ENCODE measurements around the gene KRTAP4-1. TPM values are rescaled to one million over a fixed set of nuclear protein-coding genes. Genes with fewer than 3 reads are reported as not detected.
A peak's percentile ranks its signal among the peaks of the same experiment; 100 is the strongest.
"Not testable (repeated sequence)": the region's sequence is repeated elsewhere in the genome, so short reads cannot be mapped to it uniquely, and the experiment has no call there.

KRTAP4-1 gene
- total RNA-seq (not detected), polyA plus RNA-seq (not detected)
- long read RNA-seq, donor 1 = 0 reads
- long read RNA-seq, donor 2 = 0 reads
- long read RNA-seq, donor 3 = 0 reads
- long read RNA-seq, donor 4 = 0 reads

GRCh38 chr17:41184480-41184961 is at the start of gene KRTAP4-1:
Gene KRTAP4-1, minus strand, starts transcription at chr17:41184911. Its CDS starts 57 bp downstream, at chr17:41184854.
- WGBS = 49% methylated on average over 9 of the region's 9 CpGs
- DNase-seq (no peak), ATAC-seq (no peak)
- H3K27ac ChIP-seq (ENCODE audit: low read length) = no peak within 1 kb of the TSS
- peaks cover 2% of the 10 kb centered on the region for H3K27me3 ChIP-seq (ENCODE audit: control insufficient read depth, insufficient read depth)
- no peaks in the 10 kb centered on the region for H3K9me3 ChIP-seq (ENCODE audit: control insufficient read depth, low read length)
- intact Hi-C loops (cut with DNase I) = no loop called here
- H3K4me3 ChIP-seq (ENCODE audit: low read length) = no peak within 1 kb of the TSS
- no peaks in the 10 kb centered on the region for H3K4me1 ChIP-seq (ENCODE audit: control insufficient read depth, insufficient read depth, low read length)

GRCh38 chr17:41232399-41233105 is 47.8 kb upstream of the KRTAP4-1 start, which contains the start of gene KRTAP9-3:
Gene KRTAP9-3, plus strand, starts transcription at chr17:41232449. Its CDS starts 53 bp downstream, at chr17:41232502.
- H3K27ac ChIP-seq (ENCODE audit: low read length); H3K9me3 ChIP-seq (ENCODE audit: control insufficient read depth, low read length); DNase-seq; H3K4me3 ChIP-seq (ENCODE audit: low read length); intact Hi-C loops (cut with DNase I); ATAC-seq; H3K4me1 ChIP-seq (ENCODE audit: control insufficient read depth, insufficient read depth, low read length); H3K27me3 ChIP-seq (ENCODE audit: control insufficient read depth, insufficient read depth): not testable (repeated sequence)
- 68% methylated on average over 1 of the region's 1 CpG for WGBS

- Histone ChIP-seq H3K4me3 (ENCODE audit: low read length) (no peak overlapping the region), H3K4me1 (ENCODE audit: control insufficient read depth, insufficient read depth, low read length) (no peaks in the 10 kb centered on the region), H3K9me3 (ENCODE audit: control insufficient read depth, low read length) (no peaks in the 10 kb centered on the region), H3K27me3 (ENCODE audit: control insufficient read depth, insufficient read depth) (no peaks in the 10 kb centered on the region), H3K27ac (ENCODE audit: low read length) (no peak overlapping the region)
- DNase-seq = no peak
- no peak for ATAC-seq
- intact Hi-C loops (cut with DNase I) = no loop called here
- WGBS = 85% methylated on average over 6 of the region's 6 CpGs
Measured at GRCh38 chr17:41231731-41232130, 47.0 kb upstream of the KRTAP4-1 start.

GRCh38 chr17:41230094-41230493 is 45.4 kb upstream of the KRTAP4-1 start:
- ATAC-seq (no peak), DNase-seq (no peak)
- no peaks in the 10 kb centered on the region for H3K9me3 ChIP-seq (ENCODE audit: control insufficient read depth, low read length)
- intact Hi-C loops (cut with DNase I) = no loop called here
- H3K27me3 ChIP-seq (ENCODE audit: control insufficient read depth, insufficient read depth) = no peaks in the 10 kb centered on the region
- no peak overlapping the region for H3K4me3 ChIP-seq (ENCODE audit: low read length)
- H3K4me1 ChIP-seq (ENCODE audit: control insufficient read depth, insufficient read depth, low read length) = no peaks in the 10 kb centered on the region
- no peak overlapping the region for H3K27ac ChIP-seq (ENCODE audit: low read length)

- H3K27ac ChIP-seq (ENCODE audit: low read length); H3K27me3 ChIP-seq (ENCODE audit: control insufficient read depth, insufficient read depth); H3K4me3 ChIP-seq (ENCODE audit: low read length); H3K4me1 ChIP-seq (ENCODE audit: control insufficient read depth, insufficient read depth, low read length); H3K9me3 ChIP-seq (ENCODE audit: control insufficient read depth, low read length); ATAC-seq; DNase-seq; intact Hi-C loops (cut with DNase I): not testable (repeated sequence)
- 49% methylated on average over 3 of the region's 4 CpGs for WGBS
Measured at GRCh38 chr17:41226598-41227095, 41.9 kb upstream of the KRTAP4-1 start, which contains the start of gene KRTAP9-2. Gene KRTAP9-2, plus strand, starts transcription at chr17:41226648. Its CDS starts 7 bp downstream, at chr17:41226655.

GRCh38 chr17:41226051-41226450 is 41.3 kb upstream of the KRTAP4-1 start:
- no peak for ATAC-seq
- Histone ChIP-seq H3K9me3 (ENCODE audit: control insufficient read depth, low read length) (no peaks in the 10 kb centered on the region), H3K27ac (ENCODE audit: low read length) (no peak overlapping the region), H3K4me1 (ENCODE audit: control insufficient read depth, insufficient read depth, low read length) (no peaks in the 10 kb centered on the region), H3K4me3 (ENCODE audit: low read length) (no peak overlapping the region), H3K27me3 (ENCODE audit: control insufficient read depth, insufficient read depth) (no peaks in the 10 kb centered on the region)
- no peak for DNase-seq
- intact Hi-C loops (cut with DNase I) = no loop called here
- WGBS = 91% methylated on average over 6 of the region's 6 CpGs

GRCh38 chr17:41223821-41224220 is 39.1 kb upstream of the KRTAP4-1 start:
- Histone ChIP-seq H3K4me3 (ENCODE audit: low read length) (no peak overlapping the region), H3K27ac (ENCODE audit: low read length) (no peak overlapping the region), H3K9me3 (ENCODE audit: control insufficient read depth, low read length) (no peaks in the 10 kb centered on the region), H3K27me3 (ENCODE audit: control insufficient read depth, insufficient read depth) (no peaks in the 10 kb centered on the region), H3K4me1 (ENCODE audit: control insufficient read depth, insufficient read depth, low read length) (no peaks in the 10 kb centered on the region)
- DNase-seq (no peak), ATAC-seq (no peak)
- 63% methylated on average over 2 of the region's 2 CpGs for WGBS
- intact Hi-C loops (cut with DNase I) = no loop called here

- ATAC-seq (no peak), DNase-seq (no peak)
- Histone ChIP-seq H3K4me3 (ENCODE audit: low read length) (no peak overlapping the region), H3K9me3 (ENCODE audit: control insufficient read depth, low read length) (no peaks in the 10 kb centered on the region), H3K27me3 (ENCODE audit: control insufficient read depth, insufficient read depth) (no peaks in the 10 kb centered on the region), H3K27ac (ENCODE audit: low read length) (no peak overlapping the region), H3K4me1 (ENCODE audit: control insufficient read depth, insufficient read depth, low read length) (no peaks in the 10 kb centered on the region)
- 66% methylated on average over 1 of the region's 1 CpG for WGBS
- intact Hi-C loops (cut with DNase I) = no loop called here
Measured at GRCh38 chr17:41215681-41216080, 31.0 kb upstream of the KRTAP4-1 start.

GRCh38 chr17:41212524-41213169 is 27.9 kb upstream of the KRTAP4-1 start:
- no peaks in the 10 kb centered on the region for H3K4me1 ChIP-seq (ENCODE audit: control insufficient read depth, insufficient read depth, low read length)

GRCh38 chr17:41211845-41212466 is 27.2 kb upstream of the KRTAP4-1 start:
- ATAC-seq (no peak), DNase-seq (no peak)

More at GRCh38 chr17:41212524-41213169, 27.9 kb upstream of the KRTAP4-1 start:
- no peak overlapping the region for H3K27ac ChIP-seq (ENCODE audit: low read length)
- H3K9me3 ChIP-seq (ENCODE audit: control insufficient read depth, low read length) = no peaks in the 10 kb centered on the region
- peaks cover 2% of the 10 kb centered on the region for H3K27me3 ChIP-seq (ENCODE audit: control insufficient read depth, insufficient read depth)
- ATAC-seq (no peak), DNase-seq (peak in 1 of 3 donors; percentile 42)
- intact Hi-C loops (cut with DNase I) = no loop called here
- no peak overlapping the region for H3K4me3 ChIP-seq (ENCODE audit: low read length)
- WGBS = 71% methylated on average over 7 of the region's 7 CpGs

More at GRCh38 chr17:41211845-41212466, 27.2 kb upstream of the KRTAP4-1 start:
- Histone ChIP-seq H3K27me3 (ENCODE audit: control insufficient read depth, insufficient read depth) (peaks cover 2% of the 10 kb centered on the region), H3K27ac (ENCODE audit: low read length) (no peak overlapping the region), H3K4me3 (ENCODE audit: low read length) (no peak overlapping the region), H3K4me1 (ENCODE audit: control insufficient read depth, insufficient read depth, low read length) (no peaks in the 10 kb centered on the region), H3K9me3 (ENCODE audit: control insufficient read depth, low read length) (no peaks in the 10 kb centered on the region)
- intact Hi-C loops (cut with DNase I) = no loop called here
- WGBS = 40% methylated on average over 1 of the region's 1 CpG

All from right cardiac atrium (tissue), 5 donors.